SJCRH30 (cell line): ENCODE measurements around the gene AGTRAP. TPM values are rescaled to one million over a fixed set of nuclear protein-coding genes. Genes with fewer than 3 reads are reported as not detected.

ENCODE experiments used
- DNase-seq, 2 experiments: peaks; one replicate each; pipeline ENCODE4 v3.0.0-alpha.2; 2015 to 2020
- H3K27ac ChIP-seq: fragments of 250-450 bp; sonication (Bioruptor Pico); 2 replicates; pipeline ENCODE4 v1.5.1; 2020; ENCODE audit warnings: mild to moderate bottlenecking, moderate library complexity
- H3K27me3 ChIP-seq: fragments of 250-450 bp; sonication (Bioruptor Pico); 2 replicates; pipeline ENCODE4 v1.5.1; 2020; ENCODE audit warnings: mild to moderate bottlenecking, moderate library complexity
- H3K36me3 ChIP-seq: fragments of 250-450 bp; sonication (Bioruptor Pico); 2 replicates; pipeline ENCODE4 v1.5.1; 2020; ENCODE audit warnings: mild to moderate bottlenecking, moderate library complexity
- H3K4me1 ChIP-seq: fragments of 250-450 bp; sonication (Bioruptor Pico); 2 replicates; pipeline ENCODE4 v1.5.1; 2020; ENCODE audit warnings: mild to moderate bottlenecking, moderate library complexity
- H3K4me3 ChIP-seq: fragments of 250-450 bp; sonication (Bioruptor Pico); 2 replicates; pipeline ENCODE4 v1.5.1; 2020; ENCODE audit warnings: mild to moderate bottlenecking, moderate library complexity
- H3K9me3 ChIP-seq: fragments of 250-450 bp; sonication (Bioruptor Pico); replicated peaks from 2 replicates; pipeline ENCODE4 v1.5.1; 2020; ENCODE audit warnings: mild to moderate bottlenecking, moderate library complexity
- total RNA-seq: library from RNA; depleted of rRNA; stranded (reverse); fragments of >200 nt; shearing (Covaris generic); gene quantifications from 2 replicates; pipeline ENCODE4 v1.2.3, GENCODE V29; 2014

AGTRAP gene
- total RNA-seq, 1 experiment from 2014 or later = 13.0 TPM

GRCh38 chr1:11772458-11772857, 36.5 kb downstream of the AGTRAP start:
- H3K4me3 ChIP-seq = no peak overlapping the region

GRCh38 chr1:11774753-11775152, 38.8 kb downstream of the AGTRAP start:
- DNase-seq = no peak
- Histone ChIP-seq H3K27me3 (peaks cover 25% of the 10 kb centered on the region; the same call in 1 of the 2 replicates), H3K4me1 (no peaks in the 10 kb centered on the region), H3K4me3 (no peak overlapping the region), H3K36me3 (no peaks in the 10 kb centered on the region), H3K27ac (no peak overlapping the region), H3K9me3 (no peaks in the 10 kb centered on the region)

More at GRCh38 chr1:11772458-11772857, 36.5 kb downstream of the AGTRAP start:
- Histone ChIP-seq H3K27ac (no peak overlapping the region), H3K9me3 (no peaks in the 10 kb centered on the region), H3K4me1 (no peaks in the 10 kb centered on the region), H3K27me3 (peaks cover 29% of the 10 kb centered on the region; the same call in 1 of the 2 replicates), H3K36me3 (no peaks in the 10 kb centered on the region)
- no peak for DNase-seq

GRCh38 chr1:11777658-11778322, 41.9 kb downstream of the AGTRAP start:
- Histone ChIP-seq H3K4me3 (no peak overlapping the region), H3K36me3 (no peaks in the 10 kb centered on the region)

GRCh38 chr1:11778336-11778735, 42.4 kb downstream of the AGTRAP start:
- H3K36me3 ChIP-seq = no peaks in the 10 kb centered on the region
- no peak overlapping the region for H3K4me3 ChIP-seq
- no peaks in the 10 kb centered on the region for H3K4me1 ChIP-seq
- no peak overlapping the region for H3K27ac ChIP-seq
- no peaks in the 10 kb centered on the region for H3K9me3 ChIP-seq
- H3K27me3 ChIP-seq = peaks cover 34% of the 10 kb centered on the region
- no peak for DNase-seq

More at GRCh38 chr1:11777658-11778322, 41.9 kb downstream of the AGTRAP start:
- DNase-seq = no peak
- Histone ChIP-seq H3K9me3 (no peaks in the 10 kb centered on the region), H3K4me1 (no peaks in the 10 kb centered on the region), H3K27ac (no peak overlapping the region), H3K27me3 (peaks cover 34% of the 10 kb centered on the region)

GRCh38 chr1:11778844-11779623, 43.1 kb downstream of the AGTRAP start:
- Histone ChIP-seq H3K27ac (no peak overlapping the region), H3K27me3 (peaks cover 34% of the 10 kb centered on the region), H3K9me3 (no peaks in the 10 kb centered on the region), H3K4me3 (no peak overlapping the region), H3K36me3 (no peaks in the 10 kb centered on the region), H3K4me1 (no peaks in the 10 kb centered on the region)
- DNase-seq = no peak

GRCh38 chr1:11779715-11780379, 43.9 kb downstream of the AGTRAP start:
- no peak for DNase-seq
- no peaks in the 10 kb centered on the region for H3K9me3 ChIP-seq
- no peaks in the 10 kb centered on the region for H3K4me1 ChIP-seq
- peaks cover 27% of the 10 kb centered on the region for H3K27me3 ChIP-seq
- H3K27ac ChIP-seq = no peak overlapping the region
- no peak overlapping the region for H3K4me3 ChIP-seq
- H3K36me3 ChIP-seq = no peaks in the 10 kb centered on the region

GRCh38 chr1:11780380-11781147, 44.6 kb downstream of the AGTRAP start:
- H3K27ac ChIP-seq = no peak overlapping the region
- DNase-seq = no peak
- H3K36me3 ChIP-seq = no peaks in the 10 kb centered on the region
- no peak overlapping the region for H3K4me3 ChIP-seq
- H3K4me1 ChIP-seq = no peaks in the 10 kb centered on the region
- H3K27me3 ChIP-seq = peaks cover 21% of the 10 kb centered on the region
- no peaks in the 10 kb centered on the region for H3K9me3 ChIP-seq

GRCh38 chr1:11781297-11781696, 45.4 kb downstream of the AGTRAP start:
- H3K4me3 ChIP-seq = no peak overlapping the region
- peaks cover 14% of the 10 kb centered on the region for H3K27me3 ChIP-seq
- H3K4me1 ChIP-seq = no peaks in the 10 kb centered on the region
- no peak overlapping the region for H3K27ac ChIP-seq
- no peaks in the 10 kb centered on the region for H3K9me3 ChIP-seq
- H3K36me3 ChIP-seq = no peaks in the 10 kb centered on the region
- DNase-seq = peak in 1 of 2 experiments; percentile 31

GRCh38 chr1:11782127-11782708, 46.3 kb downstream of the AGTRAP start:
- H3K4me3 ChIP-seq = no peak overlapping the region
- no peaks in the 10 kb centered on the region for H3K36me3 ChIP-seq
- no peak overlapping the region for H3K27ac ChIP-seq
- H3K27me3 ChIP-seq = peaks cover 9% of the 10 kb centered on the region
- H3K4me1 ChIP-seq = no peaks in the 10 kb centered on the region; the same call in 1 of the 2 replicates
- H3K9me3 ChIP-seq = no peaks in the 10 kb centered on the region
- DNase-seq = no peak

- Histone ChIP-seq H3K9me3 (no peaks in the 10 kb centered on the region), H3K4me1 (peaks cover 6% of the 10 kb centered on the region; the same call in 1 of the 2 replicates), H3K27ac (no peak overlapping the region), H3K4me3 (no peak overlapping the region), H3K27me3 (peaks cover 9% of the 10 kb centered on the region), H3K36me3 (no peaks in the 10 kb centered on the region)
- no peak for DNase-seq
Measured at GRCh38 chr1:11783556-11783955, 47.6 kb downstream of the AGTRAP start.

GRCh38 chr1:11784256-11784992, 48.5 kb downstream of the AGTRAP start:
- Histone ChIP-seq H3K27ac (no peak overlapping the region), H3K36me3 (no peaks in the 10 kb centered on the region), H3K4me3 (no peak overlapping the region), H3K27me3 (peaks cover 9% of the 10 kb centered on the region), H3K9me3 (no peaks in the 10 kb centered on the region), H3K4me1 (peaks cover 7% of the 10 kb centered on the region; the same call in 1 of the 2 replicates)
- no peak for DNase-seq

- H3K36me3 ChIP-seq = no peaks in the 10 kb centered on the region
- peak; percentile 60 to 65 for DNase-seq
- peaks cover 7% of the 10 kb centered on the region for H3K27me3 ChIP-seq
- peaks cover 10% of the 10 kb centered on the region; the same call in 1 of the 2 replicates for H3K4me1 ChIP-seq
- H3K27ac ChIP-seq = no peak overlapping the region
- no peak overlapping the region for H3K4me3 ChIP-seq
- no peaks in the 10 kb centered on the region for H3K9me3 ChIP-seq
Measured at GRCh38 chr1:11784993-11785769, 49.2 kb downstream of the AGTRAP start.

GRCh38 chr1:11786168-11786567, 50.2 kb downstream of the AGTRAP start:
- H3K4me1 ChIP-seq = peaks cover 17% of the 10 kb centered on the region; the same call in 1 of the 2 replicates
- H3K27ac ChIP-seq = no peak overlapping the region
- H3K36me3 ChIP-seq = no peaks in the 10 kb centered on the region

More at GRCh38 chr1:11786168-11786567, 50.2 kb downstream of the AGTRAP start:
- Histone ChIP-seq H3K27me3 (peaks cover 3% of the 10 kb centered on the region; the same call in 1 of the 2 replicates), H3K9me3 (no peaks in the 10 kb centered on the region), H3K4me3 (no peak overlapping the region)
- DNase-seq = no peak
